Activated T-cell treated with anti-CD3 and anti-CD28 coated beads, Interleukin-2, amount 50 U/mL, for 48 hours (primary cell): ENCODE results near the gene TMBIM6.
A peak's percentile ranks its signal among the peaks of the same experiment; 100 is the strongest.
"Not testable (repeated sequence)": the region's sequence is repeated elsewhere in the genome, so short reads cannot be mapped to it uniquely, and the experiment has no call there.

ENCODE experiments used
- DNase-seq, 2 experiments: peaks; one replicate each; pipeline ENCODE4 v3.0.0-alpha.2; 2020

The TMBIM6 gene

GRCh38 chr12:49777800-49778748 is 36.7 kb downstream of the TMBIM6 start:
- DNase-seq, result peak; percentile 86 to 87

- DNase-seq, result no peak
Observed at GRCh38 chr12:49779581-49779980, 38.2 kb downstream of the TMBIM6 start.

GRCh38 chr12:49780914-49781313 is 39.6 kb downstream of the TMBIM6 start:
- DNase-seq, result not testable (repeated sequence)

GRCh38 chr12:49783917-49784676 is 42.7 kb downstream of the TMBIM6 start:
- no peak for DNase-seq

GRCh38 chr12:49784756-49785409 is 43.5 kb downstream of the TMBIM6 start:
- DNase-seq, result no peak

GRCh38 chr12:49787672-49788071 is 46.3 kb downstream of the TMBIM6 start:
- no peak for DNase-seq

GRCh38 chr12:49789992-49790391 is 48.6 kb downstream of the TMBIM6 start:
- DNase-seq, result no peak

GRCh38 chr12:49790741-49791555 is 49.6 kb downstream of the TMBIM6 start:
- no peak for DNase-seq

- no peak for DNase-seq
Observed at GRCh38 chr12:49791700-49792099, 50.3 kb downstream of the TMBIM6 start.

- no peak for DNase-seq
Observed at GRCh38 chr12:49792181-49792970, 51.0 kb downstream of the TMBIM6 start.

GRCh38 chr12:49792976-49793580 is 51.7 kb downstream of the TMBIM6 start:
- no peak for DNase-seq

GRCh38 chr12:49793620-49794019 is 52.3 kb downstream of the TMBIM6 start:
- no peak for DNase-seq

- no peak for DNase-seq
Observed at GRCh38 chr12:49794021-49794420, 52.7 kb downstream of the TMBIM6 start.

- DNase-seq, result no peak
Observed at GRCh38 chr12:49794811-49795653, 53.7 kb downstream of the TMBIM6 start.

- no peak for DNase-seq
Observed at GRCh38 chr12:49795654-49796105, 54.3 kb downstream of the TMBIM6 start.

GRCh38 chr12:49796155-49796554 is 54.8 kb downstream of the TMBIM6 start:
- DNase-seq, result no peak

GRCh38 chr12:49796606-49797448 is 55.5 kb downstream of the TMBIM6 start:
- DNase-seq, result no peak

- DNase-seq, result no peak
Observed at GRCh38 chr12:49797449-49797776, 56.1 kb downstream of the TMBIM6 start.

GRCh38 chr12:49798248-49798647 is 56.9 kb downstream of the TMBIM6 start:
- no peak for DNase-seq
